Neuronal stem cell (in vitro differentiated cells): ENCODE data around the gene SC5D.

ENCODE experiments used
- DNase-seq: peaks from one replicate; pipeline ENCODE4 v3.0.0-alpha.2; 2013; ENCODE audit warnings: low spot score
- H2AFZ ChIP-seq: one replicate; pipeline ENCODE4 v1.6.1; 2013; ENCODE audit warnings: mild to moderate bottlenecking, low read length, inconsistent platforms
- H2AK5ac ChIP-seq: 2 replicates; pipeline ENCODE4 v1.6.1; 2013; ENCODE audit warnings: low read depth, mild to moderate bottlenecking, inconsistent platforms, low read length, moderate library complexity, mixed read lengths
- H2BK120ac ChIP-seq: 2 replicates; pipeline ENCODE4 v1.6.1; 2013; ENCODE audit warnings: low read depth, mild to moderate bottlenecking, inconsistent platforms, low read length, moderate library complexity, mixed read lengths
- H2BK12ac ChIP-seq: one replicate; pipeline ENCODE4 v1.6.1; 2013; ENCODE audit warnings: low read length, inconsistent platforms
- H2BK15ac ChIP-seq: 2 replicates; pipeline ENCODE4 v1.6.1; 2013; ENCODE audit warnings: mild to moderate bottlenecking, low read length, inconsistent platforms, mixed read lengths
- H2BK5ac ChIP-seq: one replicate; pipeline ENCODE4 v1.6.1; 2013; ENCODE audit warnings: inconsistent platforms, mild to moderate bottlenecking, low read length, moderate library complexity
- H3K14ac ChIP-seq: one replicate; pipeline ENCODE4 v1.6.1; 2013; ENCODE audit warnings: low read length, inconsistent platforms
- H3K18ac ChIP-seq: 2 replicates; pipeline ENCODE4 v1.6.1; 2013; ENCODE audit warnings: low read length, inconsistent platforms
- H3K23ac ChIP-seq: 2 replicates; pipeline ENCODE4 v1.6.1; 2013; ENCODE audit warnings: low read depth, mild to moderate bottlenecking, mixed read lengths, low read length, inconsistent platforms; ENCODE audit not compliant: poor library complexity
- H3K27ac ChIP-seq: replicated peaks from 3 replicates; pipeline ENCODE4 v1.5.1; 2013; ENCODE audit warnings: low read length, inconsistent platforms
- H3K27me3 ChIP-seq, 3 experiments: 2 replicates each; pipeline ENCODE4 v1.6.1; 2013; ENCODE audit warnings: low read length in 3 of 3, mild to moderate bottlenecking in 2 of 3, inconsistent platforms in 1 of 3, low read depth in 1 of 3, mixed read lengths in 1 of 3, moderate library complexity in 1 of 3; ENCODE audit not compliant: control insufficient read depth in 3 of 3, insufficient read depth in 3 of 3
- H3K36me3 ChIP-seq, 2 donors: replicated peaks in 1 of 2; 2 replicates each; pipeline ENCODE4 v1.6.1; 2013; ENCODE audit warnings: low read length in 2 of 2; ENCODE audit not compliant: control insufficient read depth in 2 of 2, insufficient read depth in 2 of 2
- H3K4ac ChIP-seq: 2 replicates; pipeline ENCODE4 v1.6.1; 2013; ENCODE audit warnings: inconsistent platforms, mild to moderate bottlenecking, low read length, moderate library complexity
- H3K4me1 ChIP-seq, 2 donors: 1 replicate in 1 of 2; 2 replicates in 1 of 2; pipeline ENCODE4 v1.6.1; 2013; ENCODE audit warnings: low read length in 2 of 2, low read depth in 1 of 2; ENCODE audit not compliant: control insufficient read depth in 2 of 2, insufficient read depth in 1 of 2
- H3K4me2 ChIP-seq: one replicate; pipeline ENCODE4 v1.6.1; 2013; ENCODE audit warnings: mild to moderate bottlenecking, low read length, inconsistent platforms; ENCODE audit not compliant: insufficient read depth, poor library complexity, severe bottlenecking
- H3K4me3 ChIP-seq, 2 donors: 2 replicates each; pipeline ENCODE4 v1.5.1; 2013; ENCODE audit warnings: low read length in 2 of 2, mild to moderate bottlenecking in 2 of 2, inconsistent platforms in 1 of 2, moderate library complexity in 1 of 2
- H3K79me1 ChIP-seq: one replicate; pipeline ENCODE4 v1.6.1; 2013; ENCODE audit warnings: low read depth, mild to moderate bottlenecking, inconsistent platforms, low read length, moderate library complexity
- H3K9ac ChIP-seq: one replicate; pipeline ENCODE4 v1.6.1; 2013; ENCODE audit warnings: mild to moderate bottlenecking, low read depth, low read length, inconsistent platforms; ENCODE audit not compliant: poor library complexity
- H3K9me3 ChIP-seq, 2 donors: replicated peaks in 1 of 2; 2 replicates each; pipeline versions ENCODE3 to v1.6.1; 2013; ENCODE audit warnings: low read length in 2 of 2, mild to moderate bottlenecking in 2 of 2, inconsistent platforms in 1 of 2, low read depth in 1 of 2, mixed read lengths in 1 of 2, moderate library complexity in 1 of 2; ENCODE audit not compliant: control insufficient read depth in 2 of 2, insufficient read depth in 1 of 2
- H4K8ac ChIP-seq: one replicate; pipeline ENCODE4 v1.6.1; 2013; ENCODE audit warnings: low read depth, mild to moderate bottlenecking, inconsistent platforms, low read length, moderate library complexity
- H4K91ac ChIP-seq: one replicate; pipeline ENCODE4 v1.6.1; 2013; ENCODE audit warnings: low read length, low read depth, mild to moderate bottlenecking, inconsistent platforms; ENCODE audit not compliant: poor library complexity
- WGBS, 2 donors: extraction: QIAGEN DNeasy Blood & Tissue Kit; methylation state at CpG; one replicate each; pipeline ENCODE4 v1.1.7; 2013; ENCODE audit warnings: missing lambda C conversion rate in 2 of 2, mixed read lengths in 1 of 2; ENCODE audit not compliant: insufficient read length in 2 of 2, insufficient replicate concordance in 1 of 2; ENCODE audit errors: extremely low coverage in 2 of 2; 5-methylcytosine and 5-hydroxymethylcytosine counted together

Gene SC5D

GRCh38 chr11:121248496-121248895 lies 44.1 kb upstream of the SC5D start:
- Histone ChIP-seq H3K14ac (no peak overlapping the region), H3K9ac (no peak overlapping the region), H4K91ac (no peak overlapping the region), H3K4me2 (no peak overlapping the region), H2BK12ac (no peak overlapping the region), H4K8ac (no peak overlapping the region), H2AK5ac (no peak overlapping the region), H2BK120ac (no peak overlapping the region), H2AFZ (no peak overlapping the region), H3K27me3 (no peaks in the 10 kb centered on the region), H2BK5ac (no peak overlapping the region), H3K27ac (no peak overlapping the region), H2BK15ac (no peak overlapping the region), H3K23ac (no peak overlapping the region), H3K9me3 (peaks cover 0 to 10% of the 10 kb centered on the region in 2 donors), H3K18ac (no peak overlapping the region), H3K4me1 (peaks cover 0 to 4% of the 10 kb centered on the region in 2 donors), H3K36me3 (no peaks in the 10 kb centered on the region), H3K4me3 (no peak overlapping the region), H3K79me1 (no peaks in the 10 kb centered on the region), H3K4ac (no peak overlapping the region)
- no peak for DNase-seq
- no CpG with 5 or more reads among the region's 4 CpGs for WGBS, 2 donors

DNA sequence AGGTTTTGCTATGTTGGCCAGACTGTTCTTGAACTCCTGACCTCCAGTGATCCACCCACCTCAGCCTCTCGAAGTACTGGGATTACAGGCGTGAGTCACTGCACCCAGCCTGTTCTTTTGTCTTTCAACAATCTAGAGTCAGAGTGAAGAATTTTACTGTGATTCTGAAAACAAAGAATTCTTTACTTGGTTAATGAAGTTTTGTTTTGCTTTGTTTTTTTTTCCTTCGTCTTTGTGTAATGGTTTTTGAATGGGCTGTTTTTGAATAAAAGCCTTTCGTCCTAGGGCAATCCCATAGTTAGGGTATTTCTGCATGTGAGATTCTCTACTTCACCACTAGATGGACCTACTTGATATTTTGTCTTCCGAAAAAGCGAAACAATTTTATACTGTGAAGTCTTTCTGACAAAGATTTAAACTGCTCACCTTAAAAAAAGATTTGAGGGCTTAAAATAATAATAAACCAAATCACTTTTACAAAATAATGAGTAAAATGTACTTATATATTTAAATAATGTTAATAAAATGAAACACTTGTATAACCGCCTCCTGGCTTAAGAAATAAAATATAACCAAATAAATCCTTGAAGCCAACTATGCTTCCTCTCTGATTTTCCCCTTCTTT lies 43.4 kb upstream of the SC5D start:
- no CpG with 5 or more reads among the region's 7 CpGs for WGBS, 2 donors
- Histone ChIP-seq H2BK120ac (no peak overlapping the region), H2BK15ac (no peak overlapping the region), H4K8ac (no peak overlapping the region), H3K27ac (no peak overlapping the region), H3K14ac (no peak overlapping the region), H3K4me1 (peaks cover 0 to 4% of the 10 kb centered on the region in 2 donors), H3K36me3 (no peaks in the 10 kb centered on the region), H2AK5ac (no peak overlapping the region), H2BK12ac (no peak overlapping the region), H2BK5ac (no peak overlapping the region), H3K9me3 (peaks cover 0 to 12% of the 10 kb centered on the region in 2 donors), H3K27me3 (no peaks in the 10 kb centered on the region), H3K18ac (no peak overlapping the region), H3K4me3 (no peak overlapping the region), H3K23ac (no peak overlapping the region), H3K4ac (no peak overlapping the region), H3K4me2 (no peak overlapping the region), H3K9ac (no peak overlapping the region), H2AFZ (no peak overlapping the region), H3K79me1 (no peaks in the 10 kb centered on the region), H4K91ac (no peak overlapping the region)
- peak; percentile 29 for DNase-seq

- Histone ChIP-seq H2BK120ac (no peak overlapping the region), H2BK5ac (no peak overlapping the region), H4K8ac (no peak overlapping the region), H3K36me3 (no peaks in the 10 kb centered on the region), H3K18ac (no peak overlapping the region), H3K27ac (no peak overlapping the region), H4K91ac (no peak overlapping the region), H3K9ac (no peak overlapping the region), H3K14ac (no peak overlapping the region), H3K4me2 (no peak overlapping the region), H2AK5ac (no peak overlapping the region), H2AFZ (peak overlapping the region; percentile 3), H2BK12ac (no peak overlapping the region), H3K4me3 (no peak overlapping the region), H3K9me3 (peaks cover 0 to 16% of the 10 kb centered on the region in 2 donors), H3K4me1 (peaks cover 0 to 4% of the 10 kb centered on the region in 2 donors), H3K27me3 (no peaks in the 10 kb centered on the region), H3K4ac (no peak overlapping the region), H2BK15ac (no peak overlapping the region), H3K79me1 (no peaks in the 10 kb centered on the region), H3K23ac (no peak overlapping the region)
- no CpG with 5 or more reads among the region's 4 CpGs for WGBS, 2 donors
- no peak for DNase-seq
These were observed 41.7 kb upstream of the SC5D start for GRCh38 chr11:121250843-121251242.

DNA sequence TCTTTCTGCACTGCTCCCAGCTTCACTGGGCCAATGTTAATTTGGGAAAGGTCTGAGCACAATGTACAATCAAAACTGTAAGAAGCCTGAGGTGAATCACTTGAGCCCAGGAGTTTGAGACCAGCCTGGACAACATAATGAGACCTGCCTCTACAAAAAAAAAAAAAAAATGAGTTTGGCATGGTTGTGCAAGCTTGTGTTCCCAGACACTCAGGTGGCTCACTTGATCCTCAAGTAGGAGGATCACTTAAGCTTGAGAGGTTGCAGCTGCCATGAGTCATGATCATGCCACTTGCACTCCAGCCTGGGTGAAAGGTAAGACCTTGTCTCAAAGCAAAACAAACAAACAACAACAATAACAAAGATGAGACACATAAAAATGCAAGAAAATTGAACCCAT lies 38.6 kb upstream of the SC5D start:
- no peak overlapping the region for H3K18ac ChIP-seq
- H2AK5ac ChIP-seq, result no peak overlapping the region
- no peak overlapping the region for H3K4me3 ChIP-seq

More for the DNA sequence above, 38.6 kb upstream of the SC5D start:
- Histone ChIP-seq H4K8ac (no peak overlapping the region), H3K27me3 (no peaks in the 10 kb centered on the region), H3K27ac (no peak overlapping the region), H4K91ac (no peak overlapping the region), H3K9me3 (peaks cover 0 to 6% of the 10 kb centered on the region in 2 donors), H3K4me2 (no peak overlapping the region), H3K14ac (no peak overlapping the region), H2AFZ (no peak overlapping the region), H3K36me3 (no peaks in the 10 kb centered on the region), H2BK12ac (no peak overlapping the region), H3K9ac (no peak overlapping the region), H3K23ac (no peak overlapping the region), H2BK15ac (no peak overlapping the region), H2BK5ac (no peak overlapping the region), H2BK120ac (no peak overlapping the region), H3K4me1 (no peaks in the 10 kb centered on the region), H3K79me1 (no peaks in the 10 kb centered on the region), H3K4ac (no peak overlapping the region)
- no peak for DNase-seq
